Heart left ventricle (tissue), 16 donors: ENCODE measurements around the gene FBXW7. TPM values are rescaled to one million over a fixed set of nuclear protein-coding genes. Genes with fewer than 3 reads are reported as not detected.

ENCODE experiments used
- ATAC-seq, 4 donors: fragments of 200-7000 bp; cut with Tn5 transposase; one replicate each; pipeline ENCODE4 v1.9.1; 2020 to 2022; ENCODE audit warnings: moderate library complexity in 4 of 4, mild to moderate bottlenecking in 3 of 4, moderate number of reproducible peaks in 1 of 4
- DNase-seq, 5 donors: peaks; one replicate each; pipeline ENCODE4 v3.0.0-alpha.2; 2020
- H3K27ac ChIP-seq, 12 donors: fragments of 200-600 bp; sonication (generic) in 4 of 12; one replicate each; pipeline versions ENCODE4 v1.5.0 to v1.8.0; 2016 to 2022; ENCODE audit warnings: mild to moderate bottlenecking in 2 of 12
- H3K27me3 ChIP-seq, 9 donors: fragments of 200-600 bp; sonication (generic) in 2 of 9; one replicate each; pipeline versions ENCODE4 v1.5.1 to v1.8.0; 2016 to 2022; ENCODE audit warnings: mild to moderate bottlenecking in 3 of 9
- H3K36me3 ChIP-seq, 9 donors: fragments of 200-600 bp; sonication (generic) in 2 of 9; one replicate each; pipeline versions ENCODE4 v1.5.0 to v1.8.0; 2018 to 2022; ENCODE audit warnings: mild to moderate bottlenecking in 2 of 9
- H3K4me1 ChIP-seq, 12 donors: fragments of 200-600 bp; sonication (generic) in 4 of 12; one replicate each; pipeline versions ENCODE4 v1.5.0 to v1.8.0; 2016 to 2022; ENCODE audit warnings: mild to moderate bottlenecking in 3 of 12
- H3K4me3 ChIP-seq, 12 donors: fragments of 200-600 bp; sonication (generic) in 4 of 12; one replicate each; pipeline versions ENCODE4 v1.5.0 to v1.8.0; 2017 to 2022; ENCODE audit warnings: mild to moderate bottlenecking in 9 of 12, moderate library complexity in 4 of 12
- H3K9me3 ChIP-seq, 12 donors: fragments of 200-600 bp; sonication (generic) in 4 of 12; one replicate each; pipeline versions ENCODE4 v1.5.0 to v1.8.0; 2016 to 2022; ENCODE audit warnings: mild to moderate bottlenecking in 1 of 12
- POLR2A ChIP-seq, 2 donors: fragments of 450-650 bp; IDR thresholded peaks; one replicate each; pipeline ENCODE4 v1.6.1; 2017; ENCODE audit warnings: antibody characterized with exemption in 2 of 2, mild to moderate bottlenecking in 2 of 2, moderate library complexity in 2 of 2
- WGBS, 4 donors: extraction: QIAGEN DNeasy Blood & Tissue Kit in 2 of 4; methylation state at CpG; one replicate each; pipeline versions ENCODE4 v1.1.5 to v1.1.7; 2013 to 2018; 5-methylcytosine and 5-hydroxymethylcytosine counted together
- intact Hi-C, 10 donors: fragments of 100-400 bp; cut with DNase I; formaldehyde crosslinking; loops; one replicate each; pipeline versions ENCODE4 v1.11.1 to v1.14.2; 2022
- polyA plus RNA-seq, 2 donors: library from polyadenylated mRNA; stranded (reverse); fragments of 200-250 nt; gene quantifications; one replicate each; pipeline ENCODE4 v1.2.3, GENCODE V29; 2013
- total RNA-seq, 9 donors: library from RNA; depleted of rRNA in 2 of 9; stranded (reverse); fragments of >200 nt in 2 of 9; fragmentation: NEBNext Ultra II Directional in 3 of 9; extraction: Animal tissue kit (Norgen Biotek cat#: 25700) in 3 of 9; gene quantifications; one replicate each; pipeline versions ENCODE4 v1.1.0 to v1.2.4, GENCODE V29; 2016 to 2023
- TF ChIP-seq, protein P1 (sequence below), 12 donors: fragments of 200-600 bp; sonication (generic) in 4 of 12; IDR thresholded peaks; one replicate each; pipeline versions ENCODE4 v1.5.0 to v1.8.0; 2018 to 2022; ENCODE audit warnings: antibody characterized with exemption in 12 of 12, mild to moderate bottlenecking in 5 of 12
- donor health status: ischemic (EF 13 %, LVEDD 7.1; RV severe dilation, severe dysfunction).
- donor health status: healthy with polysubstance abuse.
- donor health status: DM: no; HTN: yes; CAD: no.
- donor health status: DM: no; HTN: no; CAD: no.
- donor health status: ischemic (EF 25% LVEDD 6.9; RV normal size, moderate dysfunction).
- donor health status: ischemic (EF 25% LVEDD 5.7; RV mildly dilated, moderate dysfunction).
- donor health status: healthy.
- donor health status: DM: yes; HTN: yes; CAD: no.
- donor health status: ischemic (EF 35%, LVEDD 5.7; RV mildly dilated, moderate dysfunction).
- donor health status: nonischemic (EF 11% LVEDD 7.7; RV severe dilation, severe dysfunction).
- donor health status: DM: yes; HTN: yes; CAD: no.
- donor health status: PGD.
- donor health status: ischemic (EF 29% LVEDD 5.4; RV normal size, mild dysfunction).
- donor health status: nonischemic (EF 23%, LVEDD 6.1; RV moderate dilation, normal function).

FBXW7 gene
- total and polyA plus RNA-seq, 11 donors: 20.6 to 74.1 (median 59.8) TPM

DNA sequence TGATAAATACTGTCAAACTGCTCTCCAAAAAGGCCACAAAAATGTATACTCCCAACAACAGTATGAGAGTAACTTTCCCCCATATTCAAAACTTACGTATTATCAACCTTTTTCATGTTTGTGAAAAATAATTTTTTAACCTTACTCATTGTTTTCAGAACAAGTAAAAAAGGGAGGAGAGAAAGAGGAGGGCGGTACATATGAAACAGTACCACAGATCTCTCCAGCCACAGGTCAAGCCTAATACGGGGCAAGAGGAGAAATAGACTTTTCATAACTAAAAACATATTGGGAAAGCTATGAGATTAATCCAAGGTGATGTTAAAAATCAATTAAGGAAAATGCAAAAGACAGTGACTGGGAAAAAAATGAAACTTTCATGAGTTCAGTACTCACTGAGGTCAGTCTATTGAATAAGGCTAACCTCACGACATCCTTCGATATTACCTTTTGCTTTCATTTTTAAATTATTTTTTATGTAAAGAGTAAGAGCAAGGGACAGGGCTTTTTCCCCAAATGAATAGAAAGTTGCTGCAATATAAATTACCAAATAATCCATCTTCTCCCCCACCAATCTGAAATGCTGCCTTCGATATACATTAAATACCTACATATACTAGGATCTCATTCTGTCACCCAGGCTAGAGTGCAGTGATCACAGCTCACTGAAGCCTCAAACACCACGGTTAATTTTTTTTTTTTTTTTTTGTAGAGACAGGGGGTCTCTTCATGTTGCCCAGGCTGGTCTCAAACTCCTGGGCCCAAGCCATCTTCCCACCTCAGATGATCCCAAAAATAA is 25.3 kb downstream of the FBXW7 start:
- no peaks in the 10 kb centered on the region for H3K36me3 ChIP-seq
- no peaks in the 10 kb centered on the region for H3K9me3 ChIP-seq
- intact Hi-C loops: no loop called here
- TF ChIP-seq, protein P1, sequence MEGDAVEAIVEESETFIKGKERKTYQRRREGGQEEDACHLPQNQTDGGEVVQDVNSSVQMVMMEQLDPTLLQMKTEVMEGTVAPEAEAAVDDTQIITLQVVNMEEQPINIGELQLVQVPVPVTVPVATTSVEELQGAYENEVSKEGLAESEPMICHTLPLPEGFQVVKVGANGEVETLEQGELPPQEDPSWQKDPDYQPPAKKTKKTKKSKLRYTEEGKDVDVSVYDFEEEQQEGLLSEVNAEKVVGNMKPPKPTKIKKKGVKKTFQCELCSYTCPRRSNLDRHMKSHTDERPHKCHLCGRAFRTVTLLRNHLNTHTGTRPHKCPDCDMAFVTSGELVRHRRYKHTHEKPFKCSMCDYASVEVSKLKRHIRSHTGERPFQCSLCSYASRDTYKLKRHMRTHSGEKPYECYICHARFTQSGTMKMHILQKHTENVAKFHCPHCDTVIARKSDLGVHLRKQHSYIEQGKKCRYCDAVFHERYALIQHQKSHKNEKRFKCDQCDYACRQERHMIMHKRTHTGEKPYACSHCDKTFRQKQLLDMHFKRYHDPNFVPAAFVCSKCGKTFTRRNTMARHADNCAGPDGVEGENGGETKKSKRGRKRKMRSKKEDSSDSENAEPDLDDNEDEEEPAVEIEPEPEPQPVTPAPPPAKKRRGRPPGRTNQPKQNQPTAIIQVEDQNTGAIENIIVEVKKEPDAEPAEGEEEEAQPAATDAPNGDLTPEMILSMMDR (IDR thresholded peaks at IDR 0.05): no peak
- no peak for TF ChIP-seq POLR2A (IDR thresholded peaks at IDR 0.05)
- peak overlapping the region in 2 of 12 donors; percentile 6 to 12 for H3K4me3 ChIP-seq
- no peaks in the 10 kb centered on the region for H3K27me3 ChIP-seq
- H3K27ac ChIP-seq: no peak overlapping the region
- DNase-seq (no peak), ATAC-seq (no peak)
- WGBS, 4 donors: 80 to 92% (median 86%) methylated on average over 7 of the region's 7 CpGs
- peaks cover 0 to 30% (median 5%) of the 10 kb centered on the region in 12 donors for H3K4me1 ChIP-seq

DNA sequence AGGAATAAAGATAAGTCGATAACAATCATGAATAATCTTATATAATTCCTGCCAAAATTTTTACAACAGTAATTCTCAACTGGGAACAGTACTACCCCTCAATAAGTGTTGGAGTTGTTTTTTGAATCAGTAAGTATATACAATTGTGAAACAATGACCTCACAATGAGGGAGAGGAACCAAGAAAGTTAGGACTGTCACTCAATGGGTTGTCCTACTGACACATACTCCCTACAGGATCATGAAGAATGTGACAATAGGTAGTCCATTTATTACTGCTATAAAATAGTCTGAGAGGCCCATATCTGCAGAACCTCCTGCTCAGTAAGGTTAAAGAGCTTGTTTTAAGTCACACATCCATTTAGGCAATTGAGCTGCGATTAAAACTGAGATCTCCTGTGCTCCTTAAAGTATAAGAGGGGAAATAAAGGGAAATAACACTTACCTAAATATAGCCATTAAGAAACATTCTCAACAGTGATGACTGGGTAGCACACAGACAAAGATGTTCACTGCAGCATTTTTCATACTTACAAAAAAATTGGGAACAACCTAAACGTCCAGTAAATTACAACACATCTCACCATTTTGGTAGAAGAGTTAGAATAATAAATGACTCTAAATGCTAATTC is 26.2 kb downstream of the FBXW7 start:
- no peaks in the 10 kb centered on the region for H3K36me3 ChIP-seq
- H3K9me3 ChIP-seq: no peaks in the 10 kb centered on the region
- H3K27me3 ChIP-seq: no peaks in the 10 kb centered on the region
- H3K27ac ChIP-seq: no peak overlapping the region
- H3K4me3 ChIP-seq: no peak overlapping the region
- DNase-seq: no peak
- 74 to 87% (median 78%) methylated on average over 3 of the region's 3 CpGs for WGBS, 4 donors
- no peak for ATAC-seq
- TF ChIP-seq, protein P1 (IDR thresholded peaks at IDR 0.05): no peak
- no peak for TF ChIP-seq POLR2A (IDR thresholded peaks at IDR 0.05)
- intact Hi-C loops: no loop called here
- H3K4me1 ChIP-seq: peaks cover 0 to 23% (median 5%) of the 10 kb centered on the region in 12 donors

DNA sequence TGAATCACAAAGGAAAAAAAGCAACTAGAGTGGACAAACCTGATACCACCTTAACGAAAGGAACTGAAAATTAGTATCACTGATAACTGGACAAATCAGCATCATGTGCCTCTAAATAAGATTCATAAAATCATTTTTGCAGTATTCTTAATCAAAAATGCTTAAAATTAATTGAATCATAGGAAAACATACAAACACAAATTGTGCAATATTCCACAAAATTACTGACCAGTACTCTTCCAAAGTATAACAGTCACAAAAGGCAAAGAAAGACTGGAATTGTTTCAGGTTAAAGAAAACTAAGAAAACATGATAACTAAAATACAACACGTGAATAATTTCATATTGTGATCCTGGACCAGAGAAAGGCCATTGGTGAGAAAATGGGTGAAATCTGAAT is 27.1 kb downstream of the FBXW7 start:
- 85 to 95% (median 89%) methylated on average over 2 of the region's 2 CpGs for WGBS, 4 donors
- intact Hi-C loops: no loop called here
- peaks cover 0 to 18% (median 5%) of the 10 kb centered on the region in 12 donors for H3K4me1 ChIP-seq
- no peak for TF ChIP-seq POLR2A (IDR thresholded peaks at IDR 0.05)
- TF ChIP-seq, protein P1 (IDR thresholded peaks at IDR 0.05): no peak
- ATAC-seq: no peak
- H3K27ac ChIP-seq: no peak overlapping the region
- H3K27me3 ChIP-seq: no peaks in the 10 kb centered on the region
- H3K9me3 ChIP-seq: no peaks in the 10 kb centered on the region
- DNase-seq: no peak
- no peak overlapping the region for H3K4me3 ChIP-seq
- no peaks in the 10 kb centered on the region for H3K36me3 ChIP-seq

DNA sequence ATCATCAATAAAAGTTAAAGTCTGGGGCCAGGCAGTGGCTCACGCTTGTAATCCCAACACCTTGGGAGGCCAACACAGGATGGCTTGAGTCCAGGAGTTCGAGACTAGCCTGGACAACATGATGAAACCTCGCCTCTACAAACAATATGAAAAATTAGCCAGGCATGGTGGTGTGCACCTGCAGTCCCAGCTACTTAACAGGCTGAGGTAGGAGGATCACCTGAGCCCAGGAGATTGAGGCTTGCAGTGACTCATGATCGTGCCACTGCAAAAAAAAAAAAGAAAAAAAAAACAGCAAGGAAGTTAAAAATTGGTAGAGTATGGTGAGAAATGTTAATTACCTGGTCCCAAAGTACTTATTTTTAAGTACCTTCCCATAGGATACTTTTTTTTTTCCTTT is 27.5 kb downstream of the FBXW7 start:
- ATAC-seq: no peak
- Histone ChIP-seq H3K36me3 (no peaks in the 10 kb centered on the region), H3K4me3 (no peak overlapping the region), H3K27me3 (no peaks in the 10 kb centered on the region), H3K4me1 (peaks cover 0 to 18% (median 5%) of the 10 kb centered on the region in 12 donors), H3K9me3 (no peaks in the 10 kb centered on the region), H3K27ac (no peak overlapping the region)
- intact Hi-C loops: no loop called here
- no peak for TF ChIP-seq POLR2A (IDR thresholded peaks at IDR 0.05)
- TF ChIP-seq, protein P1 (IDR thresholded peaks at IDR 0.05): no peak
- DNase-seq: no peak
- WGBS, 4 donors: 94 to 98% (median 97%) methylated on average over 4 of the region's 4 CpGs
